K562 (cell line): ENCODE measurements around the gene PRPF8. TPM values are rescaled to one million over a fixed set of nuclear protein-coding genes. Genes with fewer than 3 reads are reported as not detected.

ENCODE experiments used
- BMI1 ChIP-seq: fragments of 150-350 bp; IDR thresholded peaks from 2 replicates; pipeline ENCODE4 v1.6.1; 2014; ENCODE audit warnings: low read length
- EGR1 ChIP-seq: fragments of 450-650 bp; conservative IDR thresholded peaks from 2 replicates; pipeline ENCODE4 v1.6.1; 2017; ENCODE audit warnings: mild to moderate bottlenecking
- FOS ChIP-seq: IDR thresholded peaks from 3 replicates; pipeline ENCODE4 v1.6.1; 2011; ENCODE audit not compliant: insufficient read length; ENCODE audit errors: extremely low read depth
- HDAC3 ChIP-seq: fragments of 450-650 bp; IDR thresholded peaks from 2 replicates; pipeline ENCODE4 v1.6.1; 2018; ENCODE audit warnings: borderline replicate concordance, mild to moderate bottlenecking, moderate library complexity; ENCODE audit not compliant: partially characterized antibody
- HSF4 ChIP-seq: fragments of 250-450 bp; sonication (Bioruptor Pico); IDR thresholded peaks from 2 replicates; pipeline ENCODE4 v2.1.2; 2022; ENCODE audit warnings: mild to moderate bottlenecking, moderate library complexity, borderline replicate concordance
- NFE2L1 ChIP-seq: fragments of 450-650 bp; IDR thresholded peaks from 2 replicates; pipeline ENCODE4 v1.6.1; 2016; ENCODE audit warnings: missing genetic modification characterization, low read depth, mild to moderate bottlenecking, missing compliant biosample characterization, moderate library complexity, borderline replicate concordance
- NRF1 ChIP-seq, 2 experiments: fragments of 450-650 bp; IDR thresholded peaks in 1 of 2; conservative IDR thresholded peaks in 1 of 2; 2 replicates each; pipeline ENCODE4 v1.6.1; 2014; ENCODE audit warnings: mild to moderate bottlenecking in 2 of 2
- SREBF2 ChIP-seq: sonication (generic); formaldehyde crosslinking; IDR thresholded peaks from 2 replicates; pipeline ENCODE4 v1.4.0; 2020; ENCODE audit warnings: mild to moderate bottlenecking, missing genetic modification reagents
- polyA plus RNA-seq, 8 experiments: library from polyadenylated mRNA; depleted of rRNA in 4 of 8; stranded (reverse) in 5 of 8; unstranded in 3 of 8; fragments of >200 nt; fragmentation: Nextera tagmentation in 2 of 8; fragmentation: Illumina TruSeq in 1 of 8; extraction: Ambion mirVana in 2 of 8; extraction: Trizol in 1 of 8; gene quantifications; 2 replicates each; pipeline versions ENCODE4 v1.2.1 to v1.2.3, GENCODE V29; 2011 to 2014; ENCODE audit warnings: inconsistent platforms in 1 of 8, missing spikeins in 1 of 8
- total RNA-seq, 7 experiments: library from RNA; depleted of rRNA in 6 of 7; stranded (reverse); fragments of >200 nt in 6 of 7; fragmentation: Illumina TruSeq in 2 of 7; extraction: Trizol in 2 of 7; gene quantifications; 2 replicates each; pipeline versions ENCODE4 v1.2.1 to v1.2.3, GENCODE V29; 2011 to 2021; ENCODE audit warnings: low replicate concordance in 1 of 7
- TF ChIP-seq, protein P1 (sequence below): fragments of 250-450 bp; sonication (Bioruptor Pico); IDR thresholded peaks from 2 replicates; pipeline ENCODE4 v1.4.0; 2020
- TF ChIP-seq, protein P2 (sequence below): IDR thresholded peaks from 2 replicates; pipeline ENCODE4 v1.6.1; 2011; ENCODE audit warnings: borderline replicate concordance, low read depth, mild to moderate bottlenecking, moderate library complexity, low read length; ENCODE audit not compliant: insufficient read depth, poor library complexity, severe bottlenecking

Gene PRPF8
- total and polyA plus RNA-seq, 9 of the 15 experiments (the other 6 are each of a cell fraction or from before 2014, with no cell fraction given): 64.3 to 294 (median 85.9) TPM

DNA sequence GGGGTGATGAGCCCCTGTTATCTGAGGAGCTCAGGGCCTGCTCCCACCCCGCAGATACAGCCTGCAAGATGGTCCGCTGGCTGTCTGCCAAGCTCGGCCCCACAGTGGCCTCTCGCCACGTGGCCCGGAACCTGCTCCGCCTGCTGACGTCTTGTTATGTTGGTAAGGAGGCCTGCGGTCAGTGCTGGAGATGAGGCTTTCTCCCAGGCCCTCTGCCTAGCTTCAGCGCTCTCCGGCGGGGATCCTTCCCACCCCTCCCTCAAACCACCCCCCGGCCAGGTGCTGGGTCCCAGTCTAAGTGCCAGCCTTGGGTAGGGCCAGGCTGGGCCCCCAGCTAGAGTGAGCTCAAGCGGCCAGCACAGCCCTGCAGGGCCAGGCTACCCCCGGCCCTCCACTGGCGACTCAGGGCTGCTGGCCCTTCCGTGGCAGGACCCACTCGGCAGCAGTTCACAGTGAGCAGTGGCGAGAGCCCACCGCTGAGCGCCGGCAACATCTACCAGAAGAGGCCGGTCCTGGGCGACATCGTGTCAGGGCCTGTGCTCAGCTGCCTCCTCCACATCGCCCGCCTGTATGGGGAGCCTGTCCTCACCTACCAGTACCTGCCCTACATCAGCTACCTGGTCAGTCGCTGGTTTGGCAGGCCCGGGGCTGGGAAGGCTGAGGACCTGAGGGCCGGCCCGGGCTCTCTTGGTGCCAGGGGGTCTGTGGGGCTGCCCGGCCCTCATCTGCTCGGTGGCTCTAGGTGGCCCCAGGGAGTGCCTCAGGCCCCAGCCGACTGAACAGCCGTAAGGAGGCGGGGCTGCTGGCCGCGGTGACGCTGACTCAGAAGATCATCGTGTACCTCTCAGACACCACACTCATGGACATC is 45.9 kb upstream of the PRPF8 start (continued):
- TF ChIP-seq, protein P1, sequence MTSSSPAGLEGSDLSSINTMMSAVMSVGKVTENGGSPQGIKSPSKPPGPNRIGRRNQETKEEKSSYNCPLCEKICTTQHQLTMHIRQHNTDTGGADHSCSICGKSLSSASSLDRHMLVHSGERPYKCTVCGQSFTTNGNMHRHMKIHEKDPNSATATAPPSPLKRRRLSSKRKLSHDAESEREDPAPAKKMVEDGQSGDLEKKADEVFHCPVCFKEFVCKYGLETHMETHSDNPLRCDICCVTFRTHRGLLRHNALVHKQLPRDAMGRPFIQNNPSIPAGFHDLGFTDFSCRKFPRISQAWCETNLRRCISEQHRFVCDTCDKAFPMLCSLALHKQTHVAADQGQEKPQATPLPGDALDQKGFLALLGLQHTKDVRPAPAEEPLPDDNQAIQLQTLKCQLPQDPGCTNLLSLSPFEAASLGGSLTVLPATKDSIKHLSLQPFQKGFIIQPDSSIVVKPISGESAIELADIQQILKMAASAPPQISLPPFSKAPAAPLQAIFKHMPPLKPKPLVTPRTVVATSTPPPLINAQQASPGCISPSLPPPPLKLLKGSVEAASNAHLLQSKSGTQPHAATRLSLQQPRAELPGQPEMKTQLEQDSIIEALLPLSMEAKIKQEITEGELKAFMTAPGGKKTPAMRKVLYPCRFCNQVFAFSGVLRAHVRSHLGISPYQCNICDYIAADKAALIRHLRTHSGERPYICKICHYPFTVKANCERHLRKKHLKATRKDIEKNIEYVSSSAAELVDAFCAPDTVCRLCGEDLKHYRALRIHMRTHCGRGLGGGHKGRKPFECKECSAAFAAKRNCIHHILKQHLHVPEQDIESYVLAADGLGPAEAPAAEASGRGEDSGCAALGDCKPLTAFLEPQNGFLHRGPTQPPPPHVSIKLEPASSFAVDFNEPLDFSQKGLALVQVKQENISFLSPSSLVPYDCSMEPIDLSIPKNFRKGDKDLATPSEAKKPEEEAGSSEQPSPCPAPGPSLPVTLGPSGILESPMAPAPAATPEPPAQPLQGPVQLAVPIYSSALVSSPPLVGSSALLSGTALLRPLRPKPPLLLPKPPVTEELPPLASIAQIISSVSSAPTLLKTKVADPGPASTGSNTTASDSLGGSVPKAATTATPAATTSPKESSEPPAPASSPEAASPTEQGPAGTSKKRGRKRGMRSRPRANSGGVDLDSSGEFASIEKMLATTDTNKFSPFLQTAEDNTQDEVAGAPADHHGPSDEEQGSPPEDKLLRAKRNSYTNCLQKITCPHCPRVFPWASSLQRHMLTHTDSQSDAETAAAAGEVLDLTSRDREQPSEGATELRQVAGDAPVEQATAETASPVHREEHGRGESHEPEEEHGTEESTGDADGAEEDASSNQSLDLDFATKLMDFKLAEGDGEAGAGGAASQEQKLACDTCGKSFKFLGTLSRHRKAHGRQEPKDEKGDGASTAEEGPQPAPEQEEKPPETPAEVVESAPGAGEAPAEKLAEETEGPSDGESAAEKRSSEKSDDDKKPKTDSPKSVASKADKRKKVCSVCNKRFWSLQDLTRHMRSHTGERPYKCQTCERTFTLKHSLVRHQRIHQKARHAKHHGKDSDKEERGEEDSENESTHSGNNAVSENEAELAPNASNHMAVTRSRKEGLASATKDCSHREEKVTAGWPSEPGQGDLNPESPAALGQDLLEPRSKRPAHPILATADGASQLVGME: no peak; the same call in 1 of the 2 replicates
- no peak for TF ChIP-seq NFE2L1 (tag)
- TF ChIP-seq SREBF2 (CRISPR knock-in tag): no peak
- no peak for TF ChIP-seq BMI1
- peak in 1 of 2 experiments; percentile 43; a peak in 2 of 4 replicates for TF ChIP-seq NRF1 (conservative IDR thresholded peaks at IDR 0.05 in 1 of 2, IDR thresholded peaks at IDR 0.05 in 1 of 2)
- TF ChIP-seq FOS: no peak
- no peak for TF ChIP-seq HDAC3
- TF ChIP-seq HSF4: no peak
- TF ChIP-seq, protein P2, sequence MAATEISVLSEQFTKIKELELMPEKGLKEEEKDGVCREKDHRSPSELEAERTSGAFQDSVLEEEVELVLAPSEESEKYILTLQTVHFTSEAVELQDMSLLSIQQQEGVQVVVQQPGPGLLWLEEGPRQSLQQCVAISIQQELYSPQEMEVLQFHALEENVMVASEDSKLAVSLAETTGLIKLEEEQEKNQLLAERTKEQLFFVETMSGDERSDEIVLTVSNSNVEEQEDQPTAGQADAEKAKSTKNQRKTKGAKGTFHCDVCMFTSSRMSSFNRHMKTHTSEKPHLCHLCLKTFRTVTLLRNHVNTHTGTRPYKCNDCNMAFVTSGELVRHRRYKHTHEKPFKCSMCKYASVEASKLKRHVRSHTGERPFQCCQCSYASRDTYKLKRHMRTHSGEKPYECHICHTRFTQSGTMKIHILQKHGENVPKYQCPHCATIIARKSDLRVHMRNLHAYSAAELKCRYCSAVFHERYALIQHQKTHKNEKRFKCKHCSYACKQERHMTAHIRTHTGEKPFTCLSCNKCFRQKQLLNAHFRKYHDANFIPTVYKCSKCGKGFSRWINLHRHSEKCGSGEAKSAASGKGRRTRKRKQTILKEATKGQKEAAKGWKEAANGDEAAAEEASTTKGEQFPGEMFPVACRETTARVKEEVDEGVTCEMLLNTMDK: no peak
- peak; percentile 26; the same call in 1 of the 2 replicates for TF ChIP-seq EGR1
